ENCODE results near the gene PDZRN3. TPM values are rescaled to one million over a fixed set of nuclear protein-coding genes. Genes with fewer than 3 reads are reported as not detected.

PDZRN3 gene
- total RNA-seq, 1 experiment from 2014 or later: not detected

DNA sequence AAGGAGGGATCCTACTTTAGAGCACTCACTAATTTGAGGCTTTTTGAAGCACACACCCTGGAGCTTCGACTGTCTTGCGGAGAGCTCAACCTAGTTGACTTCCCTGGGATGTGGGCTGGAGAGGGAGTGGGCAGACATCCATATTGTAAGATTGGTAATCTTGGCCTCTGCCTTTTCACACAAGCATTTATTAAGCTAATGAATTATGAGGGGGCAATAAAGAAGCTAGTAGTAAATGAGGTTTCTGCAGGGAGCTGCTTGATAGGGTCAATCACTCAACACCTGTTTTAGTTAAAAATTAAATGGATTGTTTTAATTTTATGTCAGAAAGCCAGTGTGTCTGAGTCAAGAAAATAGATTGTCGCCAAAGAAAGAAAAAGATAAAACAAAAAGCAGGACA lies 76.3 kb downstream of the PDZRN3 start:
- Histone ChIP-seq H3K9me3 (ENCODE audit: insufficient read depth, low read depth) (no peaks in the 10 kb centered on the region), H2AFZ (no peak overlapping the region), H3K27ac (no peak overlapping the region), H3K36me3 (ENCODE audit: low read depth) (no peaks in the 10 kb centered on the region), H3K4me3 (no peak overlapping the region), H3K4me2 (no peak overlapping the region), H3K9me2 (ENCODE audit: insufficient read depth) (no peaks in the 10 kb centered on the region), H3F3A (ENCODE audit: insufficient read depth, low read depth) (no peaks in the 10 kb centered on the region), H3K27me3 (ENCODE audit: insufficient read depth, low read depth) (no peaks in the 10 kb centered on the region), H3K79me2 (ENCODE audit: low read depth) (no peaks in the 10 kb centered on the region), H3K4me1 (replicated peaks; ENCODE audit: insufficient read depth) (no peaks in the 10 kb centered on the region), H4K20me1 (ENCODE audit: insufficient read depth) (no peaks in the 10 kb centered on the region)
- ChIA-PET CTCF (no interaction called here), POLR2A (ENCODE audit: unreplicated experiment) (no interaction called here)
- intact Hi-C loops (cut with micrococcal nuclease; ENCODE audit: unreplicated experiment): no loop called here
- no peak for DNase-seq
- BruUV-seq (replicated peaks): no TSS peak
- TF ChIP-seq, protein P1, sequence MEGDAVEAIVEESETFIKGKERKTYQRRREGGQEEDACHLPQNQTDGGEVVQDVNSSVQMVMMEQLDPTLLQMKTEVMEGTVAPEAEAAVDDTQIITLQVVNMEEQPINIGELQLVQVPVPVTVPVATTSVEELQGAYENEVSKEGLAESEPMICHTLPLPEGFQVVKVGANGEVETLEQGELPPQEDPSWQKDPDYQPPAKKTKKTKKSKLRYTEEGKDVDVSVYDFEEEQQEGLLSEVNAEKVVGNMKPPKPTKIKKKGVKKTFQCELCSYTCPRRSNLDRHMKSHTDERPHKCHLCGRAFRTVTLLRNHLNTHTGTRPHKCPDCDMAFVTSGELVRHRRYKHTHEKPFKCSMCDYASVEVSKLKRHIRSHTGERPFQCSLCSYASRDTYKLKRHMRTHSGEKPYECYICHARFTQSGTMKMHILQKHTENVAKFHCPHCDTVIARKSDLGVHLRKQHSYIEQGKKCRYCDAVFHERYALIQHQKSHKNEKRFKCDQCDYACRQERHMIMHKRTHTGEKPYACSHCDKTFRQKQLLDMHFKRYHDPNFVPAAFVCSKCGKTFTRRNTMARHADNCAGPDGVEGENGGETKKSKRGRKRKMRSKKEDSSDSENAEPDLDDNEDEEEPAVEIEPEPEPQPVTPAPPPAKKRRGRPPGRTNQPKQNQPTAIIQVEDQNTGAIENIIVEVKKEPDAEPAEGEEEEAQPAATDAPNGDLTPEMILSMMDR (conservative IDR thresholded peaks at IDR 0.05): no peak
- no peak for TF ChIP-seq EZH2 (IDR thresholded peaks at IDR 0.05; ENCODE audit: low read depth)

DNA sequence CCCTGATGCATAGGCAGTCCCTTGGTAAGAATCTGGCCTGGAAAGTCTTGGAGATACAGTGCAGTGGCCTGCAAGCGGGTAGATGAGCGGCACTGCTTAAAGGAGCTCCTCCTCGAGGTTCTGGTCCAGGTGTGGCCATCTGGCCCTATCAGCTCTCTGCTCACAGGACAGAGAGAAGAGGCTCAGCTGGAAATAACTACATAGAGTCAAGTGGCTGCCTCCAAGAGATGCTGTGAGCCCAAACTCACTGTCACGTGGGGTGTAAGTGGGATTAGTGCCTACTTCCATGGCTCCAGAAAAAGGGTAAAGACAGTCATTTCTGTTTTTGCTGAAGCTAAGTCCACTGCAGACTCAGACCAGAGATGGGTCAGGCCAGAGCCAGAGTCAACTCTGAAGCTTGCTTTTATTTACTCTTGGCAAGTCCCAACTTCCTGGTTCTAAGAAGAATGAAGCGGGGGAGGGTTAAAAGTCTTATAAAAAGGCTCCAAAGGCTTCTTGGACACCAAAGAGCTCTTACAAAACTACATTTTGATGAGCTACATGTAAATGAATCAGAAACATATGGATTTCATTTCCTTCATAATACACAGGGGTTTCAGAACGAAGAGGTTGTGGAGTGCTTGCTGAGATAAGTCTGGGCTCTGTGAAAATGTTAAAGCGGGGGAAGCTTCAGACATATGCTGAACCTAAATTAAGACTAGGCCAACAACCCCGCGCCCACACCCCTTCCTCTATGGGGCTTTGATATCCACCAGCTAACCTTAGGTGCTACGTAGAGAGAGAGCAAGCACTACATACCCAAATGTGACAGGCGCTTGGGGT lies 77.1 kb downstream of the PDZRN3 start:
- Histone ChIP-seq H3K4me2 (no peak overlapping the region), H3K9me2 (ENCODE audit: insufficient read depth) (no peaks in the 10 kb centered on the region), H3K4me3 (no peak overlapping the region), H3F3A (ENCODE audit: insufficient read depth, low read depth) (no peaks in the 10 kb centered on the region), H3K27me3 (ENCODE audit: insufficient read depth, low read depth) (no peaks in the 10 kb centered on the region), H3K9me3 (ENCODE audit: insufficient read depth, low read depth) (no peaks in the 10 kb centered on the region), H2AFZ (no peak overlapping the region), H3K4me1 (replicated peaks; ENCODE audit: insufficient read depth) (no peaks in the 10 kb centered on the region), H3K79me2 (ENCODE audit: low read depth) (no peaks in the 10 kb centered on the region), H3K27ac (no peak overlapping the region), H4K20me1 (ENCODE audit: insufficient read depth) (no peaks in the 10 kb centered on the region), H3K36me3 (ENCODE audit: low read depth) (no peaks in the 10 kb centered on the region)
- DNase-seq: no peak
- TF ChIP-seq EZH2 (IDR thresholded peaks at IDR 0.05; ENCODE audit: low read depth): no peak
- TF ChIP-seq, protein P1 (conservative IDR thresholded peaks at IDR 0.05): no peak
- ChIA-PET CTCF (no interaction called here), POLR2A (ENCODE audit: unreplicated experiment) (no interaction called here)
- intact Hi-C loops (cut with micrococcal nuclease; ENCODE audit: unreplicated experiment): no loop called here
- BruUV-seq (replicated peaks): no TSS peak

DNA sequence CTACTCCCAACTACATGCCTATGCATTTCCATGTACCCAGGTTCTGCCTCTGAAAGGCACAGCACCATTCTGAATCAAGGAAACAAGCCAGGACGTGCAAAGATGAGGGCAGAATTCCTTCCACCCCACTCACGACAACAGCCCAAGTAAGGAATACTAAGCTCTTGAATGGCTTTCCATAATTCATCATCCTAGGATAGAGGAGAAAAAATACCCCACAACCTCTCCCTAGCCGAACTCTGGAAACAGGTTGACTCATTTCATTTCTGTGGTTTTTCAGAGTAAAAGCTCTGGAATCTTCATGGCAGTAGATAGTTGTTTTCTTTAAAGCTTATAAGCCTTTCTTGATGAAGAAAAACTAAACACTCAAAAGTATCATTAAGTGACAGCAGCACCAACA lies 77.8 kb downstream of the PDZRN3 start:
- no peak for DNase-seq
- no peak overlapping the region for H3K4me3 ChIP-seq
- no peaks in the 10 kb centered on the region for H3K27me3 ChIP-seq (ENCODE audit: insufficient read depth, low read depth)
- H4K20me1 ChIP-seq (ENCODE audit: insufficient read depth): no peaks in the 10 kb centered on the region
- H3K27ac ChIP-seq: no peak overlapping the region
- intact Hi-C loops (cut with micrococcal nuclease; ENCODE audit: unreplicated experiment): no loop called here
- ChIA-PET CTCF (no interaction called here), POLR2A (ENCODE audit: unreplicated experiment) (no interaction called here)
- H3K9me3 ChIP-seq (ENCODE audit: insufficient read depth, low read depth): no peaks in the 10 kb centered on the region
- no peak overlapping the region for H2AFZ ChIP-seq
- no peak overlapping the region for H3K4me2 ChIP-seq
- no peaks in the 10 kb centered on the region for H3K79me2 ChIP-seq (ENCODE audit: low read depth)
- no peaks in the 10 kb centered on the region for H3K9me2 ChIP-seq (ENCODE audit: insufficient read depth)
- H3F3A ChIP-seq (ENCODE audit: insufficient read depth, low read depth): no peaks in the 10 kb centered on the region
- H3K36me3 ChIP-seq (ENCODE audit: low read depth): no peaks in the 10 kb centered on the region
- H3K4me1 ChIP-seq (replicated peaks; ENCODE audit: insufficient read depth): no peaks in the 10 kb centered on the region
- BruUV-seq (replicated peaks): no TSS peak
- TF ChIP-seq, protein P1 (conservative IDR thresholded peaks at IDR 0.05): no peak
- no peak for TF ChIP-seq EZH2 (IDR thresholded peaks at IDR 0.05; ENCODE audit: low read depth)

All from PC-9 (cell line).